OCI-LY7 (cell line): ENCODE results near the gene KIRREL3. TPM values are rescaled to one million over a fixed set of nuclear protein-coding genes. Genes with fewer than 3 reads are reported as not detected.

Experiments used
- BruUV-seq: library from RNA; stranded (reverse); fragments of 400-500 nt; replicated peaks from 2 replicates; lab custom pipeline; 2021; lab: Mats Ljungman, UMichigan
- CTCF ChIA-PET: fragments of 300-600 bp; sonication (Branson Sonifier 250); formaldehyde crosslinking; loops from one replicate; lab custom pipeline; 2022; ENCODE audit warnings: antibody characterized with exemption; ENCODE audit not compliant: unreplicated experiment; lab: Charles Lee
- POLR2A ChIA-PET: fragments of 300-600 bp; sonication (Branson Sonifier 250); formaldehyde crosslinking; loops from one replicate; lab custom pipeline; 2022; ENCODE audit warnings: antibody characterized with exemption; lab: Charles Lee
- DNase-seq: peaks from one replicate; pipeline ENCODE4 v3.0.0-alpha.2; 2015; ENCODE audit warnings: low spot score
- H2AFZ ChIP-seq: fragments of 200-600 bp; sonication (generic), shearing (Covaris generic); 2 replicates; pipeline ENCODE4 v1.6.1; 2014; ENCODE audit warnings: mild to moderate bottlenecking, antibody characterized with exemption, low read length, moderate library complexity
- H3K27ac ChIP-seq: fragments of 200-600 bp; sonication (generic); 2 replicates; pipeline ENCODE4 v1.5.1; 2014; ENCODE audit warnings: mixed run types, low read depth, mild to moderate bottlenecking, moderate library complexity, low read length, inconsistent platforms; ENCODE audit not compliant: poor library complexity, severe bottlenecking
- H3K36me3 ChIP-seq: fragments of 200-600 bp; sonication (generic); 2 replicates; pipeline ENCODE4 v1.6.1; 2014; ENCODE audit warnings: mild to moderate bottlenecking, antibody characterized with exemption, low read length, moderate library complexity, mixed read lengths; ENCODE audit not compliant: insufficient read depth
- H3K4me1 ChIP-seq: fragments of 200-600 bp; sonication (generic); 2 replicates; pipeline ENCODE4 v1.5.1; 2014; ENCODE audit warnings: mild to moderate bottlenecking, low read length; ENCODE audit not compliant: insufficient read depth, poor library complexity, severe bottlenecking
- H3K4me2 ChIP-seq: fragments of 200-600 bp; sonication (generic); 2 replicates; pipeline ENCODE4 v1.6.1; 2014; ENCODE audit warnings: mild to moderate bottlenecking, low read length
- H3K4me3 ChIP-seq: fragments of 200-600 bp; sonication (generic); 2 replicates; pipeline ENCODE4 v1.5.1; 2014; ENCODE audit warnings: mild to moderate bottlenecking, low read depth, low read length; ENCODE audit not compliant: poor library complexity, severe bottlenecking
- H3K79me2 ChIP-seq: fragments of 200-600 bp; sonication (generic); 2 replicates; pipeline ENCODE4 v1.6.1; 2016; ENCODE audit warnings: low read depth, mild to moderate bottlenecking, low read length, moderate library complexity, mixed read lengths; ENCODE audit not compliant: insufficient read depth
- H3K9me2 ChIP-seq: fragments of 200-600 bp; sonication (generic); 2 replicates; pipeline ENCODE4 v1.6.1; 2016; ENCODE audit warnings: mild to moderate bottlenecking, low read length, mixed read lengths; ENCODE audit not compliant: insufficient read depth
- H3K9me3 ChIP-seq: fragments of 200-600 bp; sonication (generic); 2 replicates; pipeline ENCODE4 v1.6.1; 2014; ENCODE audit warnings: mild to moderate bottlenecking, mixed run types, low read length, mixed read lengths
- H4K20me1 ChIP-seq: fragments of 200-600 bp; sonication (generic); 2 replicates; pipeline ENCODE4 v1.6.1; 2014; ENCODE audit warnings: mild to moderate bottlenecking, antibody characterized with exemption, low read length, moderate library complexity, mixed read lengths; ENCODE audit not compliant: insufficient read depth
- CTCF ChIP-seq: fragments of 200-600 bp; sonication (generic); conservative IDR thresholded peaks from 2 replicates; pipeline ENCODE4 v1.5.1; 2014; ENCODE audit warnings: mild to moderate bottlenecking, antibody characterized with exemption, low read length, moderate library complexity, mixed read lengths
- EZH2phosphoT487 ChIP-seq: fragments of 200-600 bp; sonication (generic); IDR thresholded peaks from 2 replicates; pipeline ENCODE4 v1.6.1; 2018; ENCODE audit warnings: low read depth, borderline replicate concordance, mild to moderate bottlenecking, mixed run types, antibody characterized with exemption, low read length, moderate library complexity, mixed read lengths
- intact Hi-C: fragments of 100-400 bp; cut with micrococcal nuclease; formaldehyde crosslinking; loops from one replicate; pipeline ENCODE4 v1.10.0; 2022; ENCODE audit not compliant: unreplicated experiment
- total RNA-seq, 2 experiments: library from RNA; depleted of rRNA in 1 of 2; stranded (reverse); fragments of >200 nt in 1 of 2; shearing (Covaris generic) in 1 of 2; gene quantifications; 2 replicates each; pipeline ENCODE4 v1.2.3, GENCODE V29; 2014 to 2022

Gene KIRREL3
- total RNA-seq, 2 experiments from 2014 or later: not detected

- Histone ChIP-seq H3K79me2 (no peaks in the 10 kb centered on the region), H3K9me3 (no peaks in the 10 kb centered on the region), H3K27ac (no peak overlapping the region), H3K4me1 (no peaks in the 10 kb centered on the region), H3K4me3 (no peak overlapping the region), H2AFZ (no peak overlapping the region), H3K36me3 (no peaks in the 10 kb centered on the region), H3K9me2 (no peaks in the 10 kb centered on the region), H4K20me1 (no peaks in the 10 kb centered on the region), H3K4me2 (no peak overlapping the region)
- ChIA-PET CTCF (no interaction called here), POLR2A (interaction anchor here (0.6 to 0.7 kb wide), 2 partner anchors 64 to 551 kb away, joined by 3 to 4 read pairs; no protein-coding TSS in a partner anchor)
- TF ChIP-seq CTCF (no peak), EZH2phosphoT487 (no peak)
- no peak for DNase-seq
- BruUV-seq: no TSS peak
- intact Hi-C loops: no loop called here
These were observed 243.7 kb downstream of the KIRREL3 start for GRCh38 chr11:126756855-126757254.

- ChIA-PET POLR2A (interaction anchor here (0.6 to 0.7 kb wide), 2 partner anchors 64 to 552 kb away, joined by 3 to 4 read pairs; no protein-coding TSS in a partner anchor), CTCF (no interaction called here)
- no peaks in the 10 kb centered on the region for H4K20me1 ChIP-seq
- no peaks in the 10 kb centered on the region for H3K36me3 ChIP-seq
- no peak for DNase-seq
- no peaks in the 10 kb centered on the region for H3K4me1 ChIP-seq
- no peak overlapping the region for H2AFZ ChIP-seq
- BruUV-seq: no TSS peak
- no peaks in the 10 kb centered on the region for H3K9me3 ChIP-seq
- H3K4me2 ChIP-seq: no peak overlapping the region
- intact Hi-C loops: no loop called here
- no peaks in the 10 kb centered on the region for H3K9me2 ChIP-seq
- no peaks in the 10 kb centered on the region for H3K79me2 ChIP-seq
- H3K4me3 ChIP-seq: no peak overlapping the region
- TF ChIP-seq CTCF (no peak), EZH2phosphoT487 (no peak)
- no peak overlapping the region for H3K27ac ChIP-seq
These were observed 244.1 kb downstream of the KIRREL3 start for GRCh38 chr11:126756421-126756820.

- POLR2A ChIA-PET: interaction anchor here (0.7 to 1.2 kb wide), 2 partner anchors 24 to 266 kb away, joined by 4 read pairs; no protein-coding TSS in a partner anchor
- H3K4me3 ChIP-seq: no peak overlapping the region
- H3K27ac ChIP-seq: no peak overlapping the region
- no peaks in the 10 kb centered on the region for H3K4me1 ChIP-seq
- CTCF ChIA-PET: interaction anchor here (0.7 kb wide), 1 partner anchor 9 kb away, joined by 3 read pairs; no protein-coding TSS in a partner anchor
- H3K79me2 ChIP-seq: no peaks in the 10 kb centered on the region
- H3K4me2 ChIP-seq: no peak overlapping the region
- no peak overlapping the region for H2AFZ ChIP-seq
- H3K9me3 ChIP-seq: no peaks in the 10 kb centered on the region
- no peaks in the 10 kb centered on the region for H3K9me2 ChIP-seq
- DNase-seq: no peak
- no TSS peak for BruUV-seq
- intact Hi-C loops: no loop called here
- TF ChIP-seq CTCF: no peak
- TF ChIP-seq EZH2phosphoT487: no peak
- no peaks in the 10 kb centered on the region for H4K20me1 ChIP-seq
- H3K36me3 ChIP-seq: no peaks in the 10 kb centered on the region
These were observed 245.0 kb downstream of the KIRREL3 start for GRCh38 chr11:126755526-126755925.
